ENCODE measurements around the gene HDAC8.
"Not testable (repeated sequence)": the region's sequence is repeated elsewhere in the genome, so short reads cannot be mapped to it uniquely, and the experiment has no call there.

HDAC8 gene

DNA sequence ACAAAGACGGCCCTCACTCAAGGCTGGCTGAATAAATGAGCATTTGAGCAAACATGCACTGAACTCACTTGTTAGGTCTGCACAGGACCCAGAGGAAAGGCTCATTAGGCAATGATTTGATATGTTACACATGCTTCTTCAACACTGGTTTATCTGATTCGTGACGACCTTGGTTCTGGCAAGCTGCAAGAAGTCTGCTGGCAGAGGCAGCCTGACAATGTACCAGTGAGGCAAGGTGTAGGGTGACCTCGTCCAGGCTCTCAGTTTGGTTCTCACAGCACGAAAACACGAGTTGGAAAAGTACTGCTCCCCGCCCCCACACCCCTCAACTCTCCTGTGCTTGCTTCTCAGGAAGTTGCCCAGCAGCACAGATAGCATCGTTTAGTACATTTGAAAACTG is 203.8 kb downstream of the HDAC8 start:
- no peak for DNase-seq

DNA sequence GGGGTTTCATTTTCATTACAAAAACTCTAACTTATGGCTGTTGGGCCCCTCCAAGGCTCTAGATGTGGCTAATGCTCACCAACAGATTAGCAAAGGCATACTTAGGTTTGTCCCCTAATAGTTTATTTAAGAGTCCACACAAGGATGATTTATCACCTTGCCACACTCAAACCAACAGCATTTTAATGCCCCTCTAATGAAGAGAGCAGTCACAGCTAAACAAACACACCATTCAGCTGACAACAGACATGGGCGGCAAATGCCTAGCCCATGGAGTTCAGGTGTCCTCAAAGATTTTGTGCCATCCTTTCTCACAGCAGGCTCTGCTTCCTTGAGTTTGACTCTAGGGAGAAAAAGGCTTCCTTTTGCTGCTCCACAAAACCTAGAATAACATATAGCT is 205.1 kb downstream of the HDAC8 start:
- no peak for DNase-seq

DNA sequence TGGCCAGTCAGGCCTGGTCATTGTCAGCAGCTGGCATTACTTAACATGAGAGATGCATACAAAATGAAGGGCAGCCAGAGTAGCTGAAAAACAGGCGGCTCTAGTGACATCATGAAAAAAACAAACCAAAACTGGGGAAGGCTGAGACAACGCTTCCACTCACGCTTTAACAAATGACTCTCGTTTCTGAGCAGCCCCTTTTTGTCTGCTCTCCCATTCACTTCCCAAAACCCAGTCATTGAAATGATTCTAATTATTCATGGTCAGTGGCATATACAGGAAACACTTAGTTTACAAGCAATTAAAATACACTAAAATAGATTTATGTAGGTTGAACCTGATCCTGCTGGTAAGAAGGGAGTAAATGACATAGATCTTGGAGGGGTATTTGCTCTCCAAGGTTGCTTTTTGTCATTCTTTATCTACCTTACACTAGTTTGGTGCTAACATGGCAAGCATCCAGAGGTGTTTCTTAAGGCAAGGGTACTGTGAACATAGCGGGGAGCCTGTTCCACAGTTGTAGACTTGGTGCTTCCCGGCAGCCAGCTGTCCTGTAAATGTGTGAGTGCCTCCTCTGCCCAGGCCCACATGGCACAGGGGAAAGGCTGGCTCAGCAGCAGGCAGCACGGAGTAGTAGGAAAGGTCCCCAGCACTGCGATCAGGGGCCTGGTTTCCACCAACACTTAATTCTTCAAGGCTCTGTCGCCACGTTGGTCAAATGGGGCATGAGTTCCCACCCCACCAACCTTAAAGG is 205.8 kb downstream of the HDAC8 start:
- no peak for DNase-seq

DNA sequence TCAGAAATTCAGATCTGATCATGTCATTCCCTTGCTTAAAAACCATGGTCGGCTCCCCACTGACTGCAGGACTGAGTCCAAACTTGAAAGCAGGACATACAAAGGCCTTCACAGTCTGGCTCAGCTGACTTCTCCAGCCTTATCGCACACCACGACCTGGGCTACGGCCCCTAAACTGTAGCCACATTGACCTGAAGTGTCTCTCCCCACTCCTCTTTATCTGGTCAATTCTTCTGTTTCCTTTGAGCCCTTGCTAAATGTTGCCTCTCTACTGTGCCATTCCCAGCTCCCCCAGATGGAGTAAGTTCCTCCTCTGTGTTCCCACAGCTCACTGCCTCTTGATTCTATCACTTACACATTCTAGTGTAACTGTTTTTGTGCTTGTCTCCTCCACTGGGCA is 206.5 kb downstream of the HDAC8 start:
- no peak for DNase-seq

DNA sequence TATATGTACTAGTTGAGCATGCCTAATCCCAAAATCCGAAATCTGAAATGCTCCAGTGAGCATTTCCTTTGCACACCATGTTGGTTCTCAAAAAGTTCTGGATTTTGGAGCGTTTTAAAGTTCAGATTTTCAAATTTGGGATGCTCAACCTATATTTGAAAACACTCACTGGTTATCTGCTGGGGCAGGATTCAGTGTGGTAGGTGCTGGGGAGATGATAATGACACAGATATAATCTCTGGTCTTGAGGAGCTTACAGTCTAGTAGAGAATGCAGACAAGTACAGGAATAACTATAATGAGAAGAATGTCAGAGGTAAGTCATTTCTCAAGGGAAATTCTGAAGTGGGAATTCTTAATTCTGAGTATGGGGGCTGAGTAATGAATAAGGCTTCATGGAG is 207.5 kb downstream of the HDAC8 start:
- no peak for DNase-seq

DNA sequence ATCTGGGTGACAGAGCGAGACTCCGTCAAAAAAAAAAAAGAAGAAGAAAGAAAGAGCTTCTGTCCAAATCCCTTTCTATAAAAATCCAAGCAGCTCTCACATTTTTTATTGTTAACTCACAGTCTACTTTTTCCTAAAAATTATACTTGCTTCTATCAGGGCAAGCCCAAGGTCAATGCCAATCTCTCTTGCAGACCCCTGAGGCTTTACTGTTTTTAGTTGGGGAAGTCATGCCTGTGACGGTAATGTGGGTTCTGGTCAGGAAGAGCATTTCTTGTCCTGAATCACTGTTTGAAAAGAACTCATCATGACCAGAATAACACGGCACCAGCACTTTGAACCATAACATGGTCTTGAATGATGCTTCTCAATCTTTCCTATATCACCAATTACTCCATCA is 212.3 kb downstream of the HDAC8 start:
- no peak for DNase-seq

DNA sequence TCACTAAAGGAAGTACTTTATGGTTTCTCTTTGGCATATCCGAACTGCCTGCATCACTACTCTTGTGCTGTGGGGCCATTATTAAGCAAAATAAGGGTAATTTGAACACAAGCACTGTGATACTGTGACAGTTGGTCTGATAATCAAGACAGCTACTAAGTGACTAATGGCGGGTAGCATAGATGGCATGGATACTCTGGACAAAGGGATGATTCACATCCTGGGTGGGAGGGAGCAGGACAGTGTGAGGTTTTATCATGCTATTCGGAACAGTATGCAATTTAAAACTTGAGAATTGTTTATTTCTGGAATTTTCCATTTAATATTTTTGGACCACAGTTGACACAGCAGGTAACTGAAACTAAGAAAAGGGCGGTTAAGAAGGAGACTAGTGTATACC is 214.3 kb downstream of the HDAC8 start:
- DNase-seq, result no peak

DNA sequence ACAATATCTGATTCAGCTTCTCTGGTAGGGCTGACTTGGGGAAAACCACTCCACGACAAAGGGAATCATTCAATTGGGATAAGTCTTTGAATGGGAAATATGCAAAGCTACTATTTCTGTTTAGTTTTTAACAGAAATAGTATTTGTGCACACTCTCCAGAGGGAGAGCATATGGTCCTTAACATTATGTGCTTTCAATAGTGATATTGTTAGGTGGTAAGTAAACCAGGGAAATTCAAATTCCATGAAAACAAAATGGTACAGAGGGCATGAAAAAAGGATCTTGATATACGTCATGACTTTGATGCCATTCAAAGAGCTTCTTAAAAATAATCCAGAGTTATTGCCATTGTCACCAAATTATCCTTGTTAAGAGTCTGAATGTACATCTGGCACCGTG is 219.9 kb downstream of the HDAC8 start:
- DNase-seq, result no peak

DNA sequence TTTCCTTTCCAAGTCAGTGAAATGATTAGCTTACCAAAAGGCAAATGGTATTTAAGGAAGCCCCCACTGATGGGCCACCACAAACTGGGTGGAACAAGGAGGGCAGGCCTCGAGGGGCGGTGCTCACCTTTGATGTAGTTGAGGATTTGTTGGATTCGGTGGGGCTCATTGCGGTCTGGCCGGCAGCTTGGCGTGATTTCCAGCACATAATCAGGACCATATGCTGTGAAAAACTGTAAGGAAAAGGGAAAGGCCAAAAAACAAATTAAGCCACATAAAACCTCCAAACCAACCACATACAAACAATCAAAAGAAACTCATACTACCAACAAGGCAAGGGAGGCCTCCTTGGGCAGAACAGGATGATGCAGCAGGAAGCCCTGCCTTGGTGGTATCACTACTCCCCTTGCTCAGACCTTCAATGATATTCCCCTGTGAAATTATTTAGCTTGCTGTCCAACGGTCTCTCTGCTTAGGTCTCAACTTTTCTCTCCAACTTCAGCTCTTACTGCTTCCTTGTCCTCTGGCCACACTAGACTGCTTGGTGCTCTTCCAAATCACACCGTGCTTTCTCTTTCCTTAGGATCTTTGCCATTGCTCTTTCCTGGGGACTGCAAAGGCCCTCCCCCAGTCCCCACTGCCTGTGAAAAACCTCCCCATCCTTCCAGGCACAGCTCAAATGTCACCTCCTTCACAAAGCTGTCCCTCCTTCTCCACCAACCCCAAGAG is 220.9 kb downstream of the HDAC8 start:
- DNase-seq, result no peak

DNA sequence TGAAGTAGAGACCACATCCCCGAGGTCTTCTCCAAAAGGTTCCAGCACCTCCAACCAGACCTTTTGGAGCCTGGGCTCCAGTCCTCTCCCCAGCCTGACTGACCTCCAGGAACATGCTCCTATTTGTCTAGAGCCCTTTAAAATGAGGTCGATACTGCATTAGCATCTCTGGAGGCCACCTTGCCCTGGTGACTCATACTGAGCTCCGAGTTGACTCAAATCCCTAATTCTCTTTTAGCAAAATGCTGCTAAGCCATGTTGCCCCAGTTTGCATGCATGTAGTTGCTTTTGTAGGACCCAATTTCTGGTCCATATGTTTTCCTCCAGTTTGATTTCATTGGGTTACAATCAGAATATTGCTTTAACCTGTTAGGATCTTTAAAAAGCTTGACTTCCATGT is 223.5 kb downstream of the HDAC8 start:
- DNase-seq, result no peak

DNA sequence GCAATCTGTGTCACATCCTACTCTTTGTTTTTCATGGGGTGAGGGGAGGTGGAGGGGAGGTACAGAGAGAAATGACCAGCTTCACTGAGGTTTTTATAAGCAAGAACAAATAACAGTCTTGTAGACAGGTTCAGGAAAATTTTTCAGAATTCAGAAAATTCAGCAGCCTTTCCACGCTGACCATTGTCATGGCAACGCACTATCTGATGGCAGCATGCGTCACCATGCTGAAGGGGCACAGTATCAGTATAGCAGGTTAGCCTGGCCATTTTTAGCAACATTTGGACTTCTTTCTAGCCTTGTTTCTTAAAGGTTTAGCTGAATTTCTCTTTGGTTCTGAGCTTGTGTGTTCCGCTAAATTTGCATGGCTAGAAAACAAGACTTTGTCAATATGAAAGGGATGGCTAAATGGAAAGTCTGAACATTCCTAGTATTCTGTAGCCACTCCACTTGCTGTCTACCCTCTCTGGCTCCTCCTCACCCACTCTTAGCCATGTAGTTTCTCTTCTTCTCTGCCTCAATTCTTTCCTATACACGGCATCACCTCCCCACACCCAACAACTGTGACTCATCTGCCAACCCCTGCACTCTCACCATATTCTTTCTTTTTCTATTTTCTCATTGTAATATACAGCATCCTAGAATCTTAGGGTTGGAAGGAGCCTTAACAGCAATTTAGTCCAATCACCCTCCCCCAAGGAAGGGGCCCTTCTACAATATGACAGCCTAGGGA is 224.2 kb downstream of the HDAC8 start:
- no peak for DNase-seq

DNA sequence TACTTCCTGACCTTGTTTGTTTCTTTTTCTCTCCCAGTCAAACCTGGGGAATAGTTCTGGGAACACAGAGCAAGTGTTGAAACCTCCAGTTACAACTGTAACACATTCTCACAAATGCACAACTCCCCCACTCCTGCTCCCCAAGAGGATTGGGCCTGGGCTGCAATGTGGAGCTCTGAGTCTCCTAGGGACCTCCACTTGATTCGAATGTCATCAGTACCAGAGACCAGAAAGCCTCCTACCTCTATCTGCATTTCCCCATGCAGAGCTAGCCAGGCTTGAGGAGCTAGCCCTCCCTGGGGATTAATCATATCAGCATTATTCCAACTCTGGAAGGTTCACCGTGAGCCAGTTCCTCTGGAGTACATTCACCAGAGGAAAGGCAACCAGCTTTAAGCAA is 225.3 kb downstream of the HDAC8 start:
- no peak for DNase-seq

DNA sequence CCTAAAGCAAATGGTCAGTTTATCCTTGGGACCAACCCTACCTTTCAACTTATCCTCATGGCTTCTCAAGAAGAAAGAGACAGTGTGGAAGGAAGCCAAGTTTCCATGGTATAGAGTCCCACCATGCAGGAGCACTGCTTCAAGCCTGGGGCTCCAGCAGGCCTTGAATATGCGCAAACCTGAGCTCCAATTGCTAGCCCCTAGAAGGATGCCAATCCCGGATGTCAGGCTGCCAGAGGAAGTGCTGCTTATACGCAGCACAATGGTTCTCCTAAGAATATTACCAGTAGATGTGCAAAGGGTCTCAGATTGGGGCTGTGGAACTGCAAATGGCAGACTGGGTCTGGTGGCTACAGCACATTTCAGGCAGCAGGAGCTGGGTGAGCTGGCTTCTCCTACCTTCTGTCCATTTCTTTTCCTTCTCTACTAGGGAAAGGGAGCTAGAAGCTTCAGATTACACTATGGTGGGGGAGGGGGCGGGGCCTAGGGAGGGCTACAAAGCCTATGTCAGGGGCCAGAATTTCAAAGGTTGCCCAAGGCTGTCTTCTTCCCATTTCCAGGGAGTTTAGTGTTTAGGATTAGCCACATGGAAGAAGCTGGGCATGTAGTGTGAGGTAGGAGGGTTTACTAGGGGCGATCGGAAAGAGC is 226.2 kb downstream of the HDAC8 start:
- no peak for DNase-seq

DNA sequence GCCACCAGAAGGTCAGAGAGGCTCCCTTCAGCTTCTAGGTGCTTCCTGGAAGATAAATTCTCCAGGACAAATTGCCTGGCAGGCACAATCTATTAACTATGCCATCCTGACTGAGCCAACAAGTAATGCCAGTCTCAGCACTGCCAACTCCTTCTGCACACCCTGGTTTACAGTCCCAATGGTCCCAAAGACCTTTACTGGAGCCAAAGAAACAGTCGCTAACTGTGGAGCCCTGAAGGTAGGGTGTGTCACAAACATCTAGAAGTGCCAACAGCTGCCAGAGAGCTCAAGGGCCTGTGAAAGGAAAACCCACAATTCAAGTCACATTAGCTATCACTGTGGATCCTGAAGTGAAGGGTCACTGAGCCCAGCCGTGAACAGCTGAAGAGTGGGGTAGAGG is 232.0 kb downstream of the HDAC8 start:
- DNase-seq, result no peak

DNA sequence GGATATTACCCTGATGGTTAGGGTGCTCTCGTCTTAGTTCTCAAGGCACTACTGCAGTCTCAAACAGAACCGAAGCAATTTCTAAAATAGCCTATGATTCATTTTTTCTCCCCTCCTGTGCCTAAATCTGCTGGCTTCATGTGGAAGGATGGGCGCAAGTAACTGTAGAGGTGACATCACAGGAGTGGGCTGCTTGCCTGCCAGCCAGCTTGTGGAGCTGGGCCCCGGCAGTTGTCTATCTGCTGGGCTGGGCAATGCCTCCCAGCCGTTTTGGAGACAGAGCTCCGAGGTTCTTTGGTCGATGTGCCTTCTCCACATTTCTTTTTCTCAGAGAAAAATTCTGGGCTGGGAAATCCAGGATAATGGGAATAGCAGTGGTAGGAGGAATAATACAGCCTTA is 232.6 kb downstream of the HDAC8 start:
- DNase-seq, result no peak

DNA sequence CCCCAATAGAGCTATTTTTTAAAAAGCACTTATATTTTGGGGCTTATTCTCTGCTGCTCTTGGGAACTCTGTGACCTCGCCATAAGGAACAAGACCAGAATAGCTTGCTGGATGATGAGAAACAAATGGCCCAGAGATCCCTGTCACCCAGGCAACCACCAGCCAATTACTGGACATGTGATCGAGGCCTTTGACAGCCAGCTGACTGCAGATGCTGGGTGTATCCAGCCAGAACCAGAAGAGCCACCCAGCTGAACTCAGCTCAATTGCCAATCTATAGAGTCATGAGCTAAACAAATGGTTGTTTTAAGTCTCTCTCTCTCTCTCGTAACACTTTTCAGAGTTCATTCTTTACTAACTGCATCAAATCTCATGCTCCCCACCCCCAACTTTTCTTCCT is 242.5 kb downstream of the HDAC8 start:
- DNase-seq, result no peak

DNA sequence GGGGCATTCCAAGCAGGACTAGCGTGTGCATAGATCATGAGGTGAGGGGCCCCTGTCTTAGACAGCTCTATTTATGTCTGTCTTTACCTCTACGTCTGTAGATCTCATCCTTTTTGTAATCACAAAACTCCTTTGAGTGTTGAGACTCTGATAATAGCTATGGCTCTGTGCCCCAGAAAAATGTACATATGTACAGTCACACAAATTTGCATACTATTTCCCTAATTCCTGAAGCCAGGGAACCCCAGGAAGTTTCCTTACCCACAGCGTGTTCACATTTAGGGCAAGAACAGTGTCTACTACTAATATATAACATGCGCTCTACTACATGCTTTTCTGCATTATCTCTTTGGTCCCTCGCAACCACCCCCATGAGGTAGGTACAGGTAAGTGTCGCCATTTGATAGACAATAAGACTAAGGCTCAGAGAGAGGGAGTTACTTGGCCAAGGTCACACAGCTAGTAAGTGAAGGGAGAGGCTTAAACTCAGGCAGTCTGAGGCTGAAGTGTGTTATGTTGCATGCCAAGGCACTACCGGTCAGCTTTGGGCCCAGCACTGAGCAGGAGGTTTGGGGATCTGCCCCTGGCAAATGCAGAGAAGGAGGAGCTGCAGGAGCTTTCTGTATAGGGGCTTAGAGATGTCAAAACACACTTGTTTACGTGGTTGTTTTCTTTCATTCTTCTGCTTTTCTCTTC is 245.9 kb downstream of the HDAC8 start:
- no peak for DNase-seq

DNA sequence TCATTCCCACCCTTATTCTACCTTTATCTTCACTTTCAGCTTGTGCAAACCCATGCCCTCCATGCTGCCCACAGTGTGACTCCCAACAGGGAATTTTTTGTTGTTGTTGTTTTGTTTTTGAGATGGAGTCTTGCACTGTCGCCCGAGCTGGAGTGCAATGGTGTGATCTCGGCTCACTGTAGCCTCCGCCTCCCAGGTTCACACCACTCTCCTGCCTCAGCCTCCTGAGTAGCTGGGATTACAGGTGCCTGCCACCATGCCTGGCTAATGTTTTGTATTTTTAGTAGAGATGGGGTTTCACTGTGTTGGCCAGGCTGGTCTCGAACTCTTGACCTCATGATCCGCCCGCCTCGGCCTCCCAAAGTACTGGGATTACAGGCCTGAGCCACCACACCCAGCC is 253.0 kb downstream of the HDAC8 start:
- DNase-seq, result not testable (repeated sequence)

DNA sequence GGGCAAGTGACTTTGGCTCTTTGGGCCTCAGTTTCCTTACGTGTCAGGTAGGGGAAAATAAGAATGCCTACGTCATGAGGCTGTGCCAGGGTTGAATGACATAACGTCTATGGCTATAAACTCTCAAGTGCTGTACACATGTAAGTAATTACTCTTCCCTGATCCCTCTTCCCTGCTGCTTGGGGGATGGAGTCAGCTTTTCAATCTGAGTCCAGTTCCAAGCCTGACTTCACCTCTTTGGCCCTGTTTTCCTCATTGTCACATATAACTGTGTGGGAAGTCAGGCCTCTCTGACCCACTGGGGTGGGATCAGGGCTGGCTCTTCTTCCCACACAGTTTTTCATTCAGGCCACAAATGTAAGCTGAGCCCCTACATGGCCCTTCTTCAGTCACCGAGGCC is 255.5 kb downstream of the HDAC8 start:
- DNase-seq, result no peak

DNA sequence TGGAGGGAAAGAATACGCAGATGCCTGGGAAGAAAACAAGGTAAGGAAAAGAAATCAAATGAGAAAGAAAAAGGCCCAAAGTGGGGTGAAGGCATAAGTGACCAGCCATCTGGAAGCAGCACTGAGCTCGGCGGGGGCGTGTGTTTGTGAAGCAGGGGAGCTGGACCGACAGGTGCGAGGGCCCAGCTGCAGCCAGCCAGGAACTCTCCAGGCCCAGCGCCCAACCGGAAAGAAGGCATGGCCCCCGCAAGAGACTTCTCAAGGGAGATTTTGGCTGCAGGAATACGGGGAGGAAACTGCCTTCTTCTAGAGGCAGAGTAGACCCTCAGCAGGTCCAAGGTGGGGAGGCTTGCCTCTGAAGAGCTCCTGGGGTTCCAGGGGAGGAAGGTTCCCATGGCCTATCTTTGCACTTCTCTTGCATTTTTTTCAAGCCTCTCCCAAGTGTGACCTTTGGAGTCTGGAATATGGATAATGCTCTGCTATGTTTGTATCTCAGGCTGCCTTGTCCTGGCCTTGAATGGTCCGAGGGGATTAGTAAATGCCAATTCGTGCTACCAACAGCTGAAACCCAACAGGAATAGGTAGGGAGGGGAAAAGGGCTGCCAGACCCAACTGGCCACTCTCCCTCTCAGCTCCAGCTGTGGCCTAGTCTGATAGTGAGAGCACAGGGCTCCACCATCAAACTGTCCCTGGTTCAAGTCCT is 256.1 kb downstream of the HDAC8 start:
- no peak for DNase-seq

DNA sequence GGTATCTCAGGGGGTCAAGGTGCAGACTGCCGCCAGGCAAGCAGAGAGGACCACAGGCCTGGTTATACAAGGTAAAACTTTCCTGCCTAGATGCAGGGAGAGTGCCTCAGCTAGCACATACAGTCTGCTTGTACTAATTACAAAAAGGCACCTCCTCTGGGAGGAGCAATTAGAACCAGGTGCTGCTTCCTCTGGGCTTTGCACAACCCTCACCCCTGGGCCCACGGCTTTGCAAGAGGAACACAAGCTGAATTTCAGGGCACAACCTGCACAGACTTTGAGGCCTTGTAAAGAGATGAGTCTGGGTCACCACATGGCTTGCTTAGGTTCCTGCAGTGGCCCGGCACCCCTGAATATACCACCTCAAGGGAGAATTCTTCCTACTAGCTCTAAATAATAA is 257.8 kb downstream of the HDAC8 start:
- no peak for DNase-seq

All from NCI-H1048 (cell line).